ENCODE results near the gene MRC2. TPM values are rescaled to one million over a fixed set of nuclear protein-coding genes. Genes with fewer than 3 reads are reported as not detected.

MRC2 gene
- total RNA-seq, 2 donors from 2014 or later: 184 to 242 TPM

DNA sequence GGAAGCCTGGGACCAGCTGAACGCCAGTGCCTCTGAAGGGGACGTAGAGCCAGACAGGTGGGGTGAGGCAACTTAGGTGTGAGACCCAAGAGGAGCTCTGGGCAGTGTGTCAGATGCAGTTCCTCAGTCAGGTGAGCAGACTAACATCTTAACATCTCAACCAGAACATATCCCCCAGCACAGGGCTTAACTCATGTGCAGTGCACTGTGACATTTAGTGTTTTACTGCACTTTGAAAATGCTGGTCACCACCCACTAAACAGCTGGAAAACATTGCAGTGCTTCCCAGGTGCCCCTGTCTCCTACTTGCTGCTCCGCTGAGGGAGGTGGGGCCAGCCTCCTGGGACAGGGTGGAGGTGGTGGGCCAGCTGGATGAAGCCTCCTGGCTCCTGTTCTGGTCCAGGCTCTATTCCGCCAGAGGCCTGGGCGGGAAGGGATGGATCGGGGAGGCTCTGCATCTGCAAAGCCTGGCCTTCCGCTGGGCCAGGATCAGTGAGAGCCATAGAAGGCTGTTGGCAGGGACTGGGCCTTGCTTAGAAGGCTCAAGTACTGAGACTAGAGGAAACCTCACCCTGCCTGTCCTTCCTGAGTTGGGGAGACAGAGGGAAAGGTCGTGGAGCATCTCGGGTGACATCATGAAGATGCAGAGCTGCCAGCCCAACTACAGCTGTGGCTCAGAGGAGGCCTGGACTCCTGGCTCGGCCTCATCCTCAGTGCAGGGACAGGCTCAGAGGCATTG, 7.9 kb upstream of the MRC2 start:
- Histone ChIP-seq H3K4me1 (ENCODE audit: control insufficient read depth in 1 of 2, low read depth in 2 of 2) (no peaks in the 10 kb centered on the region), H3K27ac (no peak overlapping the region), H3K4me3 (no peak overlapping the region), H3K9me3 (no peaks in the 10 kb centered on the region), H3K27me3 (replicated peaks; ENCODE audit: insufficient read depth) (no peaks in the 10 kb centered on the region), H3K36me3 (peaks cover 10% of the 10 kb centered on the region)
- DNase-seq (ENCODE audit: low spot score) (no peak), ATAC-seq (ENCODE audit: insufficient number of reproducible peaks, low FRiP score, low read depth) (no peak)
- TF ChIP-seq, protein P1, sequence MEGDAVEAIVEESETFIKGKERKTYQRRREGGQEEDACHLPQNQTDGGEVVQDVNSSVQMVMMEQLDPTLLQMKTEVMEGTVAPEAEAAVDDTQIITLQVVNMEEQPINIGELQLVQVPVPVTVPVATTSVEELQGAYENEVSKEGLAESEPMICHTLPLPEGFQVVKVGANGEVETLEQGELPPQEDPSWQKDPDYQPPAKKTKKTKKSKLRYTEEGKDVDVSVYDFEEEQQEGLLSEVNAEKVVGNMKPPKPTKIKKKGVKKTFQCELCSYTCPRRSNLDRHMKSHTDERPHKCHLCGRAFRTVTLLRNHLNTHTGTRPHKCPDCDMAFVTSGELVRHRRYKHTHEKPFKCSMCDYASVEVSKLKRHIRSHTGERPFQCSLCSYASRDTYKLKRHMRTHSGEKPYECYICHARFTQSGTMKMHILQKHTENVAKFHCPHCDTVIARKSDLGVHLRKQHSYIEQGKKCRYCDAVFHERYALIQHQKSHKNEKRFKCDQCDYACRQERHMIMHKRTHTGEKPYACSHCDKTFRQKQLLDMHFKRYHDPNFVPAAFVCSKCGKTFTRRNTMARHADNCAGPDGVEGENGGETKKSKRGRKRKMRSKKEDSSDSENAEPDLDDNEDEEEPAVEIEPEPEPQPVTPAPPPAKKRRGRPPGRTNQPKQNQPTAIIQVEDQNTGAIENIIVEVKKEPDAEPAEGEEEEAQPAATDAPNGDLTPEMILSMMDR (IDR thresholded peaks at IDR 0.05): no peak

DNA sequence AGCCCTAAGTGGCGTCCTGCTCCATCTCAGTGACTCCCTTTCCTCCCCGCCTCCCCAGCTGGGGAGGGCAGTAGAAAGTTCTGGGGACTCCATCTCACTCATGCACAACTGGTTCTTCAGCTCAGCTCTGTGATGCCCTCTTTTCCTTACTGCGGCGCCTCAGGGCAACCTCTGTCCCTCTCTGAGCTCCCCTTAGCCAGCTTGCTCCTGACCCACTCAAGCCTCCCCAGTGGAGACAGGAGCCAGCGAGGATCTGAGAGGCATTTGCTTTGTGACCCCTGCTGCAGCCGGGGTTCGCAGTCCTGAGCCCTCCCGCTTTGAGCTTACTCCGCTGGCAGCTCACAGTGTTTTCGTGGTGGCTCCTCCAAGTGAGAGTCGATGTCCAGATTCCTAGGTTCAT, 6.2 kb upstream of the MRC2 start:
- Histone ChIP-seq H3K4me3 (no peak overlapping the region), H3K27ac (no peak overlapping the region), H3K36me3 (peaks cover 1% of the 10 kb centered on the region), H3K9me3 (no peaks in the 10 kb centered on the region), H3K27me3 (replicated peaks; ENCODE audit: insufficient read depth) (no peaks in the 10 kb centered on the region), H3K4me1 (ENCODE audit: control insufficient read depth in 1 of 2, low read depth in 2 of 2) (peaks cover 0 to 3% of the 10 kb centered on the region in 2 donors)
- TF ChIP-seq, protein P1 (IDR thresholded peaks at IDR 0.05): no peak
- DNase-seq (ENCODE audit: low spot score): no peak
- ATAC-seq (ENCODE audit: insufficient number of reproducible peaks, low FRiP score, low read depth): no peak

DNA sequence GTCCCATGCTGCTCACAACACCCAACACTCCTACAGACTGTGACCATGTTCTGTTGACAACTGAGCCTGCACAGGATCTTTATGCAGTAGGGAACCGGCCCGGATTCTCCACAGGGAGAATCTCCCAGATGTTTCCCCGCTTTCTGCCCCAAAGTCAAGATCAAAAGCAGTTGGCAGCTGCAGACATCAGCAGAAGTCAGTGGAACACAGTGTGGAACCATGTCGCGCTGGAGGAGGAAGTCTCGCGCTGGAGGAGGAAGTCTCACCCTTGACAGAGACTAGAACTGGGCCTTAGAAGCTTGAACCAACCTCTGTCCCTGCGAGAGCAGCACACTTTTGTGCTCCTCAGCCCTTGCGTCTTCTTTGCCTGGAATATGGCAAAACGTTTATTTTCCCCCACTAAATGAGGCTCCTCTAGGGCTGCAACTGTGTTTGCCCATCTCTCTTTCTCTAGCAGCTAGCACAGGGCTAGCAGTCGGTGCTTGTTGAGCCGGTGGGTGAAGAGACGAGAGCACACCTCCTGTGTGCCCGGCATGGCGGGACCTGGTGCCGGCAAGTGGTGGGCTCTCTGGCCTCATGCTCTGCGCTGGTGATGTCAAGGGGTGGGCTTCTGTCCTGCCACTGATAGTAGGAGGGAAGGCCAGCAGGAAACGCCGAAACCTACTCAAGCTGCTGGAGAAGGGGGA, 2.1 kb upstream of the MRC2 start:
- Histone ChIP-seq H3K9me3 (no peaks in the 10 kb centered on the region), H3K27ac (peak overlapping the region in 1 of 2 donors; percentile 23), H3K36me3 (no peaks in the 10 kb centered on the region), H3K4me1 (ENCODE audit: control insufficient read depth in 1 of 2, low read depth in 2 of 2) (peaks cover 12 to 26% of the 10 kb centered on the region in 2 donors), H3K4me3 (no peak overlapping the region), H3K27me3 (replicated peaks; ENCODE audit: insufficient read depth) (no peaks in the 10 kb centered on the region)
- ATAC-seq (ENCODE audit: insufficient number of reproducible peaks, low FRiP score, low read depth) (no peak), DNase-seq (ENCODE audit: low spot score) (no peak)
- TF ChIP-seq, protein P1 (IDR thresholded peaks at IDR 0.05): no peak

DNA sequence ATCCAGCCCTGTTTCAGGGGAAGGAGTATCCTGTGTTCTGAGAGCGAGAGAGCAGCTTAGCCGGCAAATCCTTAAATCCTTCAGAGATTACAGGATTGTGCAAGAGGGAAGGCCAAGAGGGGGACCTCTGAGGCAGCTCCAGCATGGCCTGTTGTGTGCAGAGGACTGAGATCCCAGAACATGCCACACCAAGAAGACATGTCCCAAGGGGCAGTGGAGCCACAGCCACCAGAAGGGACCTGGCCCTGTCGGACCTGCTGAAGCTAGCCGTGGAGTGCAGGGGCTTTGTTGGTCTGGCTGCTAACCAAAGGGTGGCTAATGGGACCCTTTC, 1.6 kb upstream of the MRC2 start:
- ATAC-seq (ENCODE audit: insufficient number of reproducible peaks, low FRiP score, low read depth): no peak
- H3K4me1 ChIP-seq (ENCODE audit: control insufficient read depth in 1 of 2, low read depth in 2 of 2): peaks cover 12 to 31% of the 10 kb centered on the region in 2 donors
- H3K27me3 ChIP-seq (replicated peaks; ENCODE audit: insufficient read depth): no peaks in the 10 kb centered on the region
- no peak for DNase-seq (ENCODE audit: low spot score)
- H3K36me3 ChIP-seq: no peaks in the 10 kb centered on the region
- H3K9me3 ChIP-seq: no peaks in the 10 kb centered on the region
- no peak overlapping the region for H3K4me3 ChIP-seq
- peak overlapping the region; percentile 23 to 99 for H3K27ac ChIP-seq
- TF ChIP-seq, protein P1 (IDR thresholded peaks at IDR 0.05): no peak

DNA sequence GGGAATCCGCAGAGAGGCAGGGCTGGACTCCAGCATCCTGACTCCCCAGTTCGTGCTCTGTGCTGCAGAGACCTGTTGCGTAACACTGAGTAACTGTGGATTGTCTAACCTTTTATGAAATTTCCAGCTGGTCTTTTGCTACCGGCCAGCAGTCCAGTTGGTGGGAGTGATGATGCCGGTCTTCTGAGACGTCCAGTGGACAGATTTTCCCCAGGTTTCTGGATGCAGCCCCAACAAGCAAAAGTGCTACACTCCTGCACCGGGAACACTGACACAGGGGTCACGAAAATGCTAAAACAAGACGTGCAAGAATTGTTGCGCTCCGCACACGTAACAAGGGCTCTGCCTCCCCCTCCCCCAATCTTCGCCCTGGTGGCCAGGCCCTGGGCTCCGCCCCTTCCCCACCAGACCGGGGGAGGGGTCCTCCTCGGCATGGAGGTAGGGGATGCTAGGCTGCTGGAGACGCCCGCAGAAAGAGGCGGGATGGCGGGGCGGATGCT, 701 bp upstream of the MRC2 start:
- Histone ChIP-seq H3K4me3 (peak overlapping the region; percentile 97), H3K36me3 (no peaks in the 10 kb centered on the region), H3K27ac (peak overlapping the region; percentile 99), H3K27me3 (replicated peaks; ENCODE audit: insufficient read depth) (no peaks in the 10 kb centered on the region), H3K4me1 (ENCODE audit: control insufficient read depth in 1 of 2, low read depth in 2 of 2) (peaks cover 12 to 41% of the 10 kb centered on the region in 2 donors), H3K9me3 (no peaks in the 10 kb centered on the region)
- DNase-seq (ENCODE audit: low spot score) (no peak), ATAC-seq (ENCODE audit: insufficient number of reproducible peaks, low FRiP score, low read depth) (peak; percentile 29)
- TF ChIP-seq, protein P1 (IDR thresholded peaks at IDR 0.05): no peak

Data from thoracic aorta (tissue), 2 donors.